NCI-H2081 treated with DMSO at 0.1 percent for 48 hours (cell line): Measurements from ENCODE around the gene QKI.
"Not testable (repeated sequence)": the region's sequence is repeated elsewhere in the genome, so short reads cannot be mapped to it uniquely, and the experiment has no call there.

Experiments used
- DNase-seq: peaks from one replicate; lab custom pipeline; 2025; lab: John Stamatoyannopoulos, UW

The QKI gene

DNA sequence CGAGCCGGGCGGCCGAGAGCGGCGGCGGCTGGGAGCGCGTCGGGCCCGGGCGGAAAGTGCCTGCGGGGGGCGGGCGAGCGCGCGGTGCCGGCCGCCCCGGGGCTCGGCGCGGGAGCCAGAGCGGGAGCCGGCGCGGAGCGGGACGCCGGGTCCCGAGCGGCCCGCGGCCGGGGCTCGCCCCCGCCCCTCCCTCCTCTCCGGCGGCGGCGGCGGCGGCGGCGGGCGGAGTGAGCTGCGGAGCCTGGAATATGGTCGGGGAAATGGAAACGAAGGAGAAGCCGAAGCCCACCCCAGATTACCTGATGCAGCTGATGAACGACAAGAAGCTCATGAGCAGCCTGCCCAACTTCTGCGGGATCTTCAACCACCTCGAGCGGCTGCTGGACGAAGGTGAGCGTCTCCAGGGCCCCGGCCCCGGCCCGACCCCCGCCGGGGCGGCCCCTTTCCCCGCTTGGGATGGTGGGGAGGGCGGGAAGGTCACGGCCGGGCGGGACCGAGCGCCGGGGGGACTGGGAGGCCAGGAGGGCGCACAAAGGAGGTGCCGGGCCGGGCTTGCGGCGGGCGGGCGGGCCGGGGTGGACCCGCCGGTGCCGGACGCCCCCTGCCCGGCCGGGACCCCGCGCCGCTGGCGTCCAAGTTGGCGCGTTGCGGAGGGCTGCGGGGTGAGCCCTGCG, 565 bp downstream of the QKI start:
- no peak for DNase-seq

DNA sequence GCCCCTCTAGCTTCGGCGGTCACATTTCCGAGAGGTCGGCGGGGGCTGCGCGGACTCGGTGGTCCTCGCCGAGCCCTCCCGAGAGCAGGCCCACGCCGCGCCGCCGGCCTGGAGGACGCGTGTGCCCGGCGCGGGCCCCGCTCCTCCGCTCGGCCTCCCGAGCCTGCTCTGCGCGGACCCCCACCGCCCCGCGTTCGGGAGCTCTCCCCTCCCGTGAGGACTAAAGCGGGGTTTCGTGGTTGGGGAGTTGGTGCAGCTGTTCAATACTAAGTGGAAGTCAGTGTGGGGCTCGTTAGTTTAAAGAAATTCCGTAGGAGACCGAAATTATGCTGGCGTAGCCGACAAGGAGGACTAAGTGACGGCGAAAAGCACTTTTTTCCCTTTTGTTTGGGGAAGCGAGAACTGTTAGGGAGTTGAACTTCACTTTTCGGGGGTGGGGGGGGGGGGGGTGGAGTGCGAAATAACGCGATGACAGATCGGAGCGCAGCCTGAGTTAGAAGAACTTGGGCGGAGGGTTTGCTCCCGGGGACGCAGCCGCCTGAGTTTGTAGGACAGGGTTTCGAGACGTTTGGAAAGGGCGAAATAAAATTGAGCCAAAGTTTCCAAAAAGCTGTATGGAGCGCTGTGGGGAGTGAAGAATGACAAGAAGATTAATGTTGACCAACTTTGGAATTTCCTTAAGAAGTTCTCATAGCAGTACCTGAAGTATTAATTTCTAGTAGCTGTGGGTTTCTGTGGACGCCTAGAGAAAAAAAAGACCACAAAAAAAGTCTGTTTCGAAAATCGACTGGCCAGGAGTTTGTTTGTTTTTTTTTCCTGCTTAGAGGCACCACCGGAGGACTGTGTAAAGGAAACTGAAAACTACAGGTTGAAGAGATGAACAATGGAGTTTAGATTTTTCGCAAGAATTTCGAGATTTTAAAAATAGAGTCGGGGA, 1.4 kb downstream of the QKI start:
- DNase-seq, result no peak

DNA sequence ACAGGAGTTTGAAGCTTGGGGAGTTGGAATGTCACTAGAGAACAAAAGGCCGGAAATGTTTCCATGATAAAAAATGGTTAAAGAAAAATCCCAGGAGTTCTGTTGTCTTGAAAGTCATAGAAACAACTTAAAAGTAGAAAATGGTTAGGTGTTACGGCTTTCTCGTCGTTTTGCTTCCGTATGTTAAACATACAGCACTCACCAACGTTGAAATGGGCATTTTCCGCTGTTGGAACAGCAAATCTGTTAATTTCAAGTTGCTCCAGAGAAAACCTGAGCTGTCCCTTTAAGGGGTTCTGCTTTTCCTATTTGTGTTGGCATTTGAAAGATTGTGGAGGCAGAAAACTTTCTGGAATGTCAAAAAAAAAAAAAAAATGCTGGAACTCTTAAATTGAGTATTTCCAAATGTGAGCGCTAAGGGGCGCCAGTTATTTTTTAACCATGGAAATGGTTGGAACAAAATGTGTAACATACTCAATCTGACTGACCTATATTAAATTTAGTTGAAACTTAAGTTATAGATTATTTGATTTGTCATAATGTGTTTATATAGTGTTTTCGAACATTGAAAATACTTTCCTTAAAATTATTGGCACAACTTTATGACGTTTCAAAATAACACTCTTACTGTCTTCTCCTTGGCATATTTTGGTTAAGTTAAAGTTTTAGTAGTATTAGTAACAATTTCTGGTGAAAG, 2.2 kb downstream of the QKI start:
- DNase-seq, result no peak

DNA sequence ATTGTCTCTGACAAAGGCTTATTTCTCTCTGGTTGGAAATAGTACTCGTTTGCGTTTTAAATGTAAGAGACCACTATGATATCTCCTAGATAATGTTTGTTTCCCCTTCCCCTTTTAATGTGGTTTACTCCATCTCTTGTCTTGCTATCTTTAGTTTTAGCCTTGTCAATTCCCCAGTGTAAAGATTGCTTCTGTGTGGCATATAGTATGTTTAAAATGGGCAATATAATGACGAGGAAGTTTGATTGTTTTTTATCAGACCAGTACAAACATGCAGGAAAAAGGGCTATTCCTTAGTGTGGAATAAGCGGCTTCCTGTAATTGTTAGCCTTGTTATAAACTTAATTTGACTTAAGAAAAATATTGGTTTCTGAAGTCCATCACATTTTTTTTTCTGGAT, 3.1 kb downstream of the QKI start:
- DNase-seq, result no peak

DNA sequence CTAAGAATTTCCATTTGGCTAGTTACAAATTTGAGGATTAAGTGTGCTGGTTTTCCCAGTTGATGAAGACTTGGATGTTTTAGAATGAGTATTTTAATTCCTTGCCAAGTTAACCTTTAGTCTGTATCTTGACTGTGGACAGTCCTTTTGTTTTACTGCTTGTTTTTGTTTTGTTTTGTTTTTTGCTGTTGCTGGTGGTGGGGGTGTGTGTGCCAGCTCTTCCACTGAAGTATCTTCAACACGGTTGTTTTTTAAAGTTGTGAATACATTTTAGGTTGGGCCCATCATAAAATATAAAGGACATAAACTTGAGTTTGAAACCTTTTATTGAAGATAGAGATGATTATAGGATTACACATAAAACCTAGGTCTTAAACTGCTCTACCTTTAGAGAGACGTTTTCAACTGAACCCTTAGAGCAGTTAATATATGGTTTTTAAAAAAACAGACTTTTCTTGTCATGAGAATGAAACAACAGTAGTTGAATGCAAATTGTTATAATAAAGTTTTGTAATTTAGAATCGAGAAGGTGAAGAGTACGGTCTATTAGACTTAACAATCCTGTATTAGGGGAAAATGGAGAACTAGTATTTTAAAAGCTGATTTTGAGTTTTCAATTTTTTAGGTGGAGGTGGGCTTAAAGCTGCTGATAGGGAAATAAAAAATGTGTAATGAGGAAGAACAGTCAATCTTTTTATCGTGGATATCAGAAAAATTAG, 4.0 kb downstream of the QKI start:
- no peak for DNase-seq

DNA sequence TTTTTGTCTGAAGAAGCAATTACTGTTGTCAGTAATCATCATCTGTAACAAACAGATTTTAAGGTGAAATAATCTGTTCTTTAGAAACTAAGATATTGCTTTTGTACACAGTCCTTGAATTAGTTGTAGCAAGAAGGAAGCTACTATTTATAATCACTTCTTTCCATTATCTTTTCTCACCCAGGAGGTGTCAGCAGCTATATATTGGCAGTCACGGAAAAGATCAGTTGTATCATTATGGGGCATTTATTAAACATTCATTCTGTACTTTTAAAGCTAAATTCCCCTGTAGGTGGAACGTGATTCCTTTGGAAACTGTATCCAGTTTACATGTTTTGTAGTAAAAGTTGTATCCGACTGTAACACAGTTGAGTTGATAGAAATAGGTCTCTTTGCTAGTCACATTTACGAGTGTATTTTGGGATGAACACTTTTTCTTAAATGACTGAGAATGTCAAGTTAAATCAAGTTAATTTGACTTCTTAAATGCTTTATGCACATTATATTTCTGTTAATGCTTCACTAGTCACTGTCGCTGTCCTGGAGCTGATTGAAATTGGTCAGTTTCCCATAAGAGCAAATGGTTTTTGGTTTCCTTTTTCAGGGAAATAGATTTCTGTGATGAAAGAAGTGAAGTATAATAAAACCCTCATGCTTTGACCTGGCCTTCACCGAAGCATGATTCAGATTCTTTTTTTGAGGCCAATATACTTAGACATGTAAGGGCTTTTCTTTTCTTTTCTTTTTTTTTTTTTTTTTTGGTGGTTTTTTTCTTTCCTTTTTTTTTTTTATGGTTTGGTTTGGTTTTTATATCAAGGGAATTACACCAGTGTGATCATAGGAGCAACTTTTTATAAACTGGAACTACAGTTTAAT, 5.1 kb downstream of the QKI start:
- DNase-seq, result no peak

DNA sequence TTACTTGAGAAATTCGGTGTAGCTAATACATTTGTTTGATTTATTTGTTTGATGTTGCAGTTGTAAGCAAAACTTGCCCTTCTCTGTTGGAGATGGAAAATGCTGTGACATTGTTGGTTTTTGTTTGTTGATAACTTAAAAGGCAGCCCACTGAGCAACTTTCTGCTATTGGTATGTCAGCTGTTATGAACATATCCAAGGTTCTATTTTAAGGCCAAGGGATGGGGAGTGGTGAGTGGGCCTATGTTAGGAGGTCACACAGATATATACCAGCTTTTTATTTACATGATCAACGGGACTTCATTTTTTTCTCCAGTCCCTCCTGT, 5.7 kb downstream of the QKI start:
- no peak for DNase-seq

DNA sequence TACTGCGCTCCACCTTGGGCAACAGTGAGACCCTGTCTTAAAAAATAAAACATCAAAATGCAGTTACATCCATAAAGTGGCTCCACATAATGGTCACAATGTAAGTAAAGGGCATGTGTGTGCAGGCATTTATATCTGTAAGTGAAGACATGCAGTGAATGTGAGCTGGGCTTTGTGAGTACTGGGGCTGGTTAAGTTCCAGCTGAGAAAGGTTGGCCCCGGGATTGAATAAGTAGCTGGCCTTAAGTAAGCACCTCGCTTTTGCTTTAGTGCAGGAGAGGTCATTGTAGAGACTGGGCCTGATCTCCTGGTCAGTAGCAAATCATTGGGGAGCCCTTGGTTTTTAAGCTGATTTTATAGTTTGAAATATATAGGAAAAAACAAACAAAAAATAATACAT, 8.0 kb downstream of the QKI start:
- DNase-seq, result no peak

DNA sequence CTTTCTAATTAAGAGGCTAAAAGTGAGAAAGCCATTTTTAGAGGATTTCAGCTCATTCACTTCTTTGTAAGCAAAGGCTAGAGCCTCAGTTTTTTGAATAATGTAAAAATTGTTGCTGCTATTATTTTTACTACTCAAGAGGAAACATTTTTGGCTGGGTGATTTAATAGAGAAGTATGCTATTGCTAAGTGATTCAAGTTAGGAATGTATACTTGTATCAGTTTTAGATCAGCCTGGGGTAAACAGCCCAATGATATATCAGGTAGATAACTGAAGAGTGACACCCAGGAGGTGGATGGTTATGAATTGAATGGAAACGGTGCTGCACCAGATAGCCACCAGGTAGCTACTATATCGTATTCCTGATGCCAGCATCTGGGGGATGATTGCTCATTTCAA, 9.2 kb downstream of the QKI start:
- DNase-seq, result no peak

DNA sequence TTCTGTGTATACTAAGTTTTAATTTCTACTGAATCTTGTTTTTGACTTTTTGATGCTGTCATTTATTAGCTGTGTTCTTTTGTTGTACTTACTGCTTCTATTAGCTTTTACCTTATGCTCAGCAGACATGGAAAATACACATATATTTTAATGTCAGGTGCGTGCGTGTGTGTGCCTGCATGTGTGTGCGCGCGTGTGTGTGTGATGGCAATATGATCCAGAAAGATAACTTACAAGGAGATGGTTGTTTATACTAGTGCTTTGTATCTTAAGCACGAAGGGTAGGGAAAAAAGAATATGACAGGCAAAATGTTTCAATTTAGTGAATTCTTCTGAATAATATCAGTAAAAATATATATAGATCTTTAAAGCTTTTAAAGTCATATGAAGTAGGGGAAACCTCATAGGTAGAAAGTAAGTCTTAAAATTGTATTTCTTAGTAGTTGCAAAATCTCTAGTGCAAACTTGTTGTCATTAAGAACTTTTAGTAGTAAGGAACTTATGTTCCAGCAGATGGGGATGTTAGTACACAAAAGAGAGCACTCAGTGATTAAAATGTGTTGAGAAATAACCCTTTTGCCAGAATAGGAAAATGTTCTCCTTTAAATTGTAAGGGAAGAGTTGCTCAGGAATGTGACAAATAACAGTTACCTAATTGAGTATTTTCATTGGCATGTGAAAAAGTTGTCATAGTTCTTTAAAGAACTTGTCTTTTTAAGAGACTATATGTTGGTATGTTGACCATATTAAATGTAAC, 13.2 kb downstream of the QKI start:
- no peak for DNase-seq

DNA sequence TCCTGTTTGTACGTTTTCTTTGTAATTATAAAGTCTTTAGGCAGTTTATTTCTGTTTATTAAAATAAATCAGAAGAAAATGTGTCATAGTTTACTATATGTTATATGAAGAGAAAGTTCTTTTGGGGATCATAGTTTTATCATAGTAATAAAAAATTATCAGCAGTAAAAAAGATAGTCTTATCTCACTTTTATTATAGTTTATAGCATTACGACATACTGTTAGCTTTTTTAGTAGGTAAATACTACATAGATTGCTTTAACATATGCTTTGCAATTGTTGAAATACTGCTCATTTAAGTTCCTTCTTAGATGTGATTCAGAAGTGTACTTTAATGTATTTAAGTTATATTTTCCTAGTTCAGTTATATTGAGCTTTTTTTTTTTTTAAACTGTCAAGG, 13.9 kb downstream of the QKI start:
- no peak for DNase-seq

DNA sequence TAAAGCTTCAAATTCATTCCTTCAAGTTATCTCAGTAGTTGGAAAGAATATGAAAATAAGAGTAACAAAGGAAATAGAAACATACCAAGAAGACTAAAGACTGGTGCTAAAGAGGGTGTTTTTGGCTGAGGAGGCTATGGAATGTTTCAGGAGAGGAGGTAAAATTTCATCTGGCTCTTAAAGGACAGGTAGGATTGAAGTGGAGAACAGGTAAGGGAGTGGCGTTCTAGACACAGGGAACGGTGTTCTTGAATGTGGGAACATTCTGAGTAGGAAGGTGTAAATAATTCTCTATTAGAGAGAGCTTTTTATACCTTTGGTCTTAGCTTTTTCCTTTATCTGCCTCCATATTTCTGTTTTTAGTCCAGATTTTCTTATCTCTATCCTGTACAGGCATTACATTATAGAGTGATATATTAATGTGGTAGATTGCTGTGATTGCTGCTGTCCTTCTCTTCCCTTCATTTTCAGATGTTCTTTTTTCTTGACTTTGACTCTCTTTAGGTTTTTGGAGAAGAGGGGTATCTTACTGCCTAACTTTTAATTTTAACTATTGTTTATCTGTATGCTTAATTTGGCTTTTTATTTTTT, 15.4 kb downstream of the QKI start:
- DNase-seq, result no peak

DNA sequence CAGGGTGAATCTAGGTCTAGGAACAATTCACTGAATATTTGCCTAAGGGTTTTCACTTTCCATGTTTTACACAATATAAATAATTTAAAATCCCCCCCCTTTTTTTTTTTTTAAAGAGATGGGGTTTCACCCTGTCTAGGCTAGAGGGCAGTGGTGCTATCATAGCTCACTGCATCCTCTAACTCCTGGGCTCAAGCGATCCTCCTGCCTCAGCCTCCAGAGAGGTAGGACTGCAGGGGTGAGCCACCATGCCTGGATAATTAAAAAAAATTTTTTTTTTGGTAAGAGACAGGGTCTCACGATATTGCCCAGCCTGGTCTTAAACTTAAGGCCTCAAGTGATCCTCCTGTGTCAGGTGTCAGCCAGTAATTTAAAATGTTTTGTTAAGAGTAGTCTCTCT, 17.8 kb downstream of the QKI start:
- DNase-seq, result no peak

DNA sequence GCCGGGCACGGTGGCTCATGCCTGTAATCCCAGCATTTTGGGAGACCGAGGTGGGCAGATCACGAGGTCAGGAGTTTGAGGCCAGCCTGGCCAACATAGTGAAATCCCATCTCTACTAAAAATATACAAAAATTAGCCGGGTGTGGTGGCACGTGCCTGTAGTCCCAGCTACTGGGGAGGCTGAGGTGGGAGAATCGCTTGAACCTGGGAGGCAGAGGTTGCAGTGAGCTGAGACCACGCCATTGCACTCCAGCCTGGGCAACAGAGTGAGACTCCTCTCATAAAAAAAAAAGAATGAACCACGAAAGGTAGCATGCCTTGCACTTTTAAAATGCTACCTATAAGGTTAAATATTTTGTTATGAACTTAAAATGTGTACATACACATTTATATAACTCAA, 19.0 kb downstream of the QKI start:
- not testable (repeated sequence) for DNase-seq

DNA sequence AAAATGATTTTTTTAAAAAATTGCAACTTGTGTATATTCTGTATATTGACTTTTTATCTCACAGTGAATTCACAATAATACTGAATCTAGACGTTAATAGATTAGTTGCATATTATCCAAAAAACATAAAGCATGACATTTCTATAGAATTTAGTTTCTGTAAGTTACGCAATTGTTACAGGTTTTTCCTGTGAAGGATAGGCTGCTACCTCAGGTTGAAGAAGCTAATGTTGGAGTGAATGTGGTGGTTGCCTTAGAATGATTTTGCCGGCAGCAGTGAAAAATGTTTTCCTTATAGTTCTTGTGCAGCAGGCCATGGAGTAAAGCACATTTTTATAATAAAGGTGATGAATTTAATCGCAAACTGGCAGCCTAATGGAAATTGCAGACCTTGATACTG, 20.5 kb downstream of the QKI start:
- DNase-seq, result no peak

DNA sequence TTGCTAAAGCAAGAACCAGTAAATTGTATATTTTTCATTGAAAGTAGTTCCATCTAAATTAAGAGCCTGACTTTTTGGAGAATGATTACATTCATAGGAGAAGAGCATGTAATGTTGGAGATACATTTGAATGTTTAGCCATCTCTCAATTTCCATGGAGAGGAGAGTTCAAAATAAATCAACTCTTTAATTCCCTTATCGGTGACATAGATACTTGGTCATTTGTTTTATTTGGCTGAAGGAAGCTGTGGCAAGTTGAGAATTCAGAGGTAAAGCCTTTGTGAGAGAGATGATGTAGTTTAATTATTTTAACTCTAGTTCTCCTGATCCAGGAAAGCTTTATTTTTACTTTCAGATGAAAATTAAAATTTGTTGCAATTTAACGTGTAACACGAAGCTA, 22.3 kb downstream of the QKI start:
- DNase-seq, result no peak

DNA sequence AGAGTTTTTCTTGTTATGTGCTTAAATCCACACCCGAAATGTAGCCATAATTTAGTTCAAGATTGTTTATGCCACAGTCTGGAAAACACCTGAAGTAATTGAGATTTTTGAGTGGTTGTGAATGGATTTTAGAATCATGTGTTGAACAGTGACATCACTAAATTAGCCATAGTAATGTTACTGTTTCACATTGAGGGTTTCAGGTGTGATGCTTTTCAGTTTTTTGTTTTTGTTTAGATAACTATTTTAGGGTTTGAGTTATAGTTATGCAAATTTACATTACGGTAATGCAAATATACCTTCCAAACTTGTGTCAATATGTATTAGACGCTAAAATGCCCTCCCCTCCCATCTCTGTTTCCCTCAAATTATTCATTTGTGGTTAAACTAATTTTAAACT, 22.9 kb downstream of the QKI start:
- no peak for DNase-seq

DNA sequence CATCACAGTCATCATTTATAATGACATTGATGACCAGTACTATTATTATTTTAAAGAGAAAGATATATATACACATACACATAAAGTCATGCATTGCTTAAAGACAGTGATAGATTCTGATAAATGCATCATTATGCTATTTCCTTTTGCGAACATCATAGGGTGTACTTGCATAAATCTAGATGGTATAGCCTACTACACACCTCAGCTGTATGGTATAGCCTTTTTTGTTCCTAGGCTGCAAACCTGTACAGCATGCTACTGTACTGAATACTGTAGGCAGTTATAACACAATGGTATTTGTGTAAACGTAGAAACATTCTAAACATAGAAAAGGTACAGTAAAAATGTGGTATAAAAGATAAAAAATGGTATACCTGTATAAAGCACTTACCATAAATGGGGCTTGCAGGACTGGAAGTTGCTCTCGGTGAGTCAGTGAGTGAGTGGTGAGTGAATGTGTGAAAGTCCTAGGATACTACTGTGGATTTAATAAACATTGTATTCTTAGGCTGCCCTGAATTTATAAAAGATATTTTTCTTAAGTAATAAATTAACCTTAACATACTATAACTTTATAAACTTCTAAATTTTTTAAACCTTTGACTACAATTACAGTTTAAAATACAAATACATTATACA, 23.9 kb downstream of the QKI start:
- no peak for DNase-seq

DNA sequence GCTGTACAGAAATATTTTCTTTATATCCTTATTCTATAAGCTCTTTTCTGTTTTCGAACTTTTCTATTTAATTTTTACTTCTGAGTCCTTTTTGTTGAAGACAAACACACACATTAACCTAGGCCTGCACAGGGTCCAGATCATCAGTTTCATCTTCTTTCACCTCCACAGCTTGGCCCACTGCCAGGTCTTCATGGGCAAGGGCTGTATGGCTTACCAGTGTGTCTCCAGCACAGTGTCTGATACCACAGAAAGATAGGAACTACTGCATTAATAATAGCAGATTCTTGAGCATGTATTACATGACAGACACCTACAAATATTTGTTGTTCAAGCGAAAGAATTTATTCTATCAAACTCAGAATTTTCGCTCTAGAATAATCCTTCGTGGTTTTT, 24.4 kb downstream of the QKI start:
- DNase-seq, result no peak

DNA sequence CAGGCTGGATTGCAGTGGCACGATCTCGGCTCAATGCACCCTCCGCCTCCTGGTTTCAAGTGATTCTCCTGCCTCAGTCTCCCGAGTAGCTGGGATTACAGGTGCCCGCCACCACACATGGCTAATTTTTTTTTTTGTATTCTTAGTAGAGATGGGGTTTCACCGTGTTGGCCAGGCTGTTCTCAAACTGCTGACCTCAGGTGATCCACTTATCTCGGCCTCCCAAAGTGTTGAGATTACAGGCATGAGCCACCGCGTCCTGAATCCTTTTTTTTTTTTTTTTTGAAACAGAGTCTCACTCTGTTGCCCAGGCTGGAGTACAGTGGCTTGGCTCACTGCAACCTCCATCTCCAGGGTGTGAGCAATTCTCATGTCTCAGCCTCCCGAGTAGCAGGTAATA, 24.9 kb downstream of the QKI start:
- not testable (repeated sequence) for DNase-seq
